ACHN (cell line): Measurements from ENCODE around the gene RBM42.
A peak's percentile ranks its signal among the peaks of the same experiment; 100 is the strongest.

ENCODE experiments used
- DNase-seq: peaks from one replicate; pipeline ENCODE4 v3.0.0-alpha.2; 2015
- in situ Hi-C: cut with HindIII; loops from 2 replicates; pipeline ENCODE4 v1.10.0; 2017; ENCODE audit warnings: low sequenced_read_pairs, low pct_ligation_motif_present, low pct_unique_long_range_greater_than_20kb

RBM42 gene

DNA sequence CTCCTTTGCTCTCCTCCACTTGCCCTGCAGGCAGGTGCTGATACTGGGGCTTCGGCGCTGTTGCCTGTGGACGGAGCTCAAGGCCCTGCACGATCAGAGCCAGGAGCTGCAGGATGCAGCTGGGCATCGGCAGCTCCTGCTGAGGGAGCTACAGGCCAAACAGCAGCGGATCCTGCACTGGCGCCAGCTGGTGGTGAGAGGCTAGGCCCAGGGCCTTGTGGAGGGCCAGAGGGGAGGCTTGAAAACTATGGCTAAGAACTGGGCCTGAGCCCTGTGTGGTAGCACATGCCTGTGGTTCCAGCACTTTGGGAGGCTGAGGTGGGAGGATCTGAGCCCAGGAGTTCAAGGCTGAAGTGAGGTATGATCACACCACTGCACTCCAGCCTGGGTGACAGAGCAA, 10.0 kb upstream of the RBM42 start:
- no peak for DNase-seq
- in situ Hi-C loops: no loop called here

- in situ Hi-C loops: no loop called here
- DNase-seq: no peak
These were observed 9.4 kb upstream of the RBM42 start for GRCh38 chr19:35619290-35619923.

DNA sequence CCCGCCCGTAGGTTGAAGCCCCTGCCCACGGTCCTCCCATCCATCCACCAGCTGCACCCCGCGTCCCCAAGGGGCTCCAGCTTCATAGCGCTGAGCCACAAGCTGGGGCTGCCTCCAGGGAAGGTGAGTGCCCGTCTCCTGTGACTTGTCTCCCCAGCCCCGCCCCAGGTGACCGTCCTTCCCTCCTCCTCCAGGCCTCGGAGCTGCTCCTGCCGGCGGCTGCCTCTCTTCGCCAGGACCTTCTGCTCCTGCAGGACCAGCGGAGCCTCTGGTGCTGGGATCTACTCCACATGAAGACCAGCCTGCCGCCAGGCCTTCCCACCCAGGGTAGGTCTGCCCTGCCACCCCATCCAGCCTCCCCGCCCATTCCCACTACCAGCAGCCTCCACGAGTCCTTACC, 8.8 kb upstream of the RBM42 start:
- in situ Hi-C loops: no loop called here
- DNase-seq: no peak

- no peak for DNase-seq
- in situ Hi-C loops: no loop called here
These were observed 7.1 kb upstream of the RBM42 start for GRCh38 chr19:35621708-35622107.

- in situ Hi-C loops: no loop called here
- DNase-seq: no peak
These were observed 6.1 kb upstream of the RBM42 start for GRCh38 chr19:35622750-35623149.

DNA sequence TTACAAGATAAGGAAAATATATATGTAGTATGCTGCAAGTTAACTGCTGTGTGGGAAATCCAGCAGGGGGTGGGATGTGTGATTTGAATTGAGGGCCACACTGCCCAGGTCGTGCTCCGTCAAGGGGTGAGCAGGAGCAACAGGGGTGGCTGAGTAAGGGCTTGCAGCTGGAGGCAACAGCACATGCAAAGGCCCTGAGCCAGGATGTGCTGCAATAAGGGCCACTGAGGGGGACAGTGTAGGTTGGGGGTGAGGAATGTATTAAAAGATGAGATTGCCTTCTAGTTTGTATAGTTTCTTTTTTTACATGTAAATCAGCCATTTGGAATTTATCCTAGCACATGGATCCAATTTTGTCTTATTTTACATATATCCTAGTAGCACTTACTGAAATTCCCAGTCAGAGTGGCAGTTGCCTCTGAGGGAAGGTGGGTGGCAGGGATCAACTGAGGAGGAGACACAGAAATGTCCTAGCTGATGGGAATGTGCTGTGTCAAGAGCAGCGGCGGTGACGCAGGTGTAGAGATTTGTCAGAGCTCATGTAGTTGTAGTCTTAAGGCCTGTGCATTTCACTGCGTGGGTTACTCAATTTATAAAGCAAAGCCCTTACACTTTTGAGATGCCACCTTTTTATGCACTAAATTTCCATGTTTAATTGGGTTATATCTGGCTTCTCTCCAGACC, 5.4 kb upstream of the RBM42 start:
- no peak for DNase-seq
- in situ Hi-C loops: no loop called here

GRCh38 chr19:35628264-35628564, 622 bp upstream of the RBM42 start:
- in situ Hi-C loops: no loop called here
- no peak for DNase-seq

- in situ Hi-C loops: no loop called here
- DNase-seq: no peak
These were observed 447 bp downstream of the RBM42 start for GRCh38 chr19:35629332-35629633.

DNA sequence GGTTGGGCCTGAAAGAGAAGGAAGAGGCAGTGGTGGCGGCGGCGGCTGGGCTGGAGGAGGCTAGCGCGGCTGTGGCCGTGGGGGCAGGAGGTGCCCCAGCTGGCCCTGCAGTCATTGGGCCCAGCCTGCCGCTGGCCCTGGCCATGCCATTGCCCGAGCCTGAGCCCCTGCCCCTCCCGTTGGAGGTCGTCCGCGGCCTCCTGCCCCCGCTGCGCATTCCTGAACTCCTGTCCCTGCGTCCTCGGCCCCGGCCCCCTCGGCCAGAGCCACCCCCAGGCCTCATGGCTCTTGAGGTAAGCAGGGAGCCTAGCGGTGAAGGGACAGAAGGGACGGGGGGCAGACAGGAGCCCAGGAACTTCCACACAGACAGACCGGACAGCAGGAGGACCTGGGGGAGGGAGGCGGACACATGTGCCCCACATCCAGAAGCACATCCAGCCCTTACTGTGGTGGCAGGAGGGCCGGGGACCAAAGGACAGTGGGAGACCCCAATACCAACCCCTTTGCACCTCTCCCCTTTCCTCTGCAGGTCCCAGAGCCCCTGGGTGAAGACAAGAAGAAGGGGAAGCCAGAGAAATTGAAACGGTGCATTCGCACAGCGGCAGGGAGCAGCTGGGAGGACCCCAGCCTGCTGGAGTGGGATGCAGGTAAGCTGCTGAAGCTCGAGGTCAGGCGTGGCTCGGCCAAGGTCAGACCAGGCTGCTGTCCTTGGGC, 5.0 kb downstream of the RBM42 start:
- no peak for DNase-seq
- in situ Hi-C loops: no loop called here

DNA sequence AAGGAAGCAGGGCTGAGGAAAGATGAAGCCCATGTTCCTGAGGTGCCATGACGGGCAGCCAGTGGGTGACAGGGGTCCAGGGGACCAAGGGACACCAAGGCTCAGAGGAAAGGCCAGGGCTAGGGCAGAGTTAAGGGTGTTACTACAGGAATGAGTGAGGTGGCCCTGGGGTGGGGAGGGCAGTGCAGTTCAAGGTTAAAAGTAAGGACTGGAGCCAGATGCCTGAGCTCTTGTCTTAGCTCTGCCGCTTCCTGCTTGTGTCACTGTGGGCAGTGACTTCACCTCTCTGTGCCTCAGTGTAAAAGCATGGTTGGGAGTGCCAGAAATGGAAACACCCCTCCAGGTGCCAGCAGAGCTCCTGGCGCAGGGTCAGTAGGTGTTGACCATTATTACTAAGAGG, 7.8 kb downstream of the RBM42 start:
- in situ Hi-C loops: no loop called here
- no peak for DNase-seq

- in situ Hi-C loops: no loop called here
- no peak for DNase-seq
These were observed 8.3 kb downstream of the RBM42 start for GRCh38 chr19:35637165-35637564.

DNA sequence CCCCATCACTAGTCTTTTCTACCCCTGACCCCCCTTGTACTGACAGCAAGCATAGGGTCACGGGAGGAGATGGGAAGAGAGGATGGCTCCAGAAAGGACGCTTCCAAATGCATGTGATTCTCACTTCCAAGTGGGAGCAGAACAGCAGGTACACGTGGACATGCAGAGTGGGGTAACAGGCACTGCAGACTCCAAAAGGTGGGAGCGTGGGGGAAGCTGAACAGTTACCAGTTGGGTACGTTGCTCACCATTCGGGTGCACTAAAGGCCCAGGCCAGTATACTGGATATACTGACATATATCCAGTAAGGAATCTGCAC, 10.4 kb downstream of the RBM42 start:
- in situ Hi-C loops: no loop called here
- DNase-seq: no peak

- in situ Hi-C loops: no loop called here
These were observed 11.0 kb downstream of the RBM42 start for GRCh38 chr19:35639863-35640262.

DNA sequence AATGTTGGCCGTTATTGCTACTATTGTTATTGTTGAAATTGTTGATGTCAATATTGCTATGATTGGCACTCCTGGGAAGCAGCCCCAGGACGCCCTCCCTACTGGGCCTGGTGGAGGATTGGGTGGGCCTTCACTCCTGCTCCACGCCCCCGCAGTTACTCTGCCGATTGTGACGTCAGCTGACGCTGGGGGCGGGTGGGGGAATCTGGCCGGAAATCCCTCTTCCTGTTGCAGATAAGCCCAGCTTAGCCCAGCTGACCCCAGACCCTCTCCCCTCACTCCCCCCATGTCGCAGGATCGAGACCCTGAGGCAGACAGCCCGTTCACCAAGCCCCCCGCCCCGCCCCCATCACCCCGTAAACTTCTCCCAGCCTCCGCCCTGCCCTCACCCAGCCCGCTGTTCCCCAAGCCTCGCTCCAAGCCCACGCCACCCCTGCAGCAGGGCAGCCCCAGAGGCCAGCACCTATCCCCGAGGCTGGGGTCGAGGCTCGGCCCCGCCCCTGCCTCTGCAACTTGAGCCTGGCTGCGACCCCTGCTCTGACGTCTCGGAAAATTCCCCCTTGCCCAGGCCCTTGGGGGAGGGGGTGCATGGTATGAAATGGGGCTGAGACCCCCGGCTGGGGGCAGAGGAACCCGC, 12.8 kb downstream of the RBM42 start, which contains the start of gene ETV2:
Gene ETV2 (plus strand): TSS at position 231 of the 637 bp plus-strand sequence. CDS start 716 bp downstream, outside the sequence.
- in situ Hi-C loops: no loop called here
- no peak for DNase-seq

More at GRCh38 chr19:35639863-35640262, 11.0 kb downstream of the RBM42 start:
- no peak for DNase-seq

GRCh38 chr19:35642312-35642711, 13.5 kb downstream of the RBM42 start:
- in situ Hi-C loops: no loop called here
- no peak for DNase-seq

DNA sequence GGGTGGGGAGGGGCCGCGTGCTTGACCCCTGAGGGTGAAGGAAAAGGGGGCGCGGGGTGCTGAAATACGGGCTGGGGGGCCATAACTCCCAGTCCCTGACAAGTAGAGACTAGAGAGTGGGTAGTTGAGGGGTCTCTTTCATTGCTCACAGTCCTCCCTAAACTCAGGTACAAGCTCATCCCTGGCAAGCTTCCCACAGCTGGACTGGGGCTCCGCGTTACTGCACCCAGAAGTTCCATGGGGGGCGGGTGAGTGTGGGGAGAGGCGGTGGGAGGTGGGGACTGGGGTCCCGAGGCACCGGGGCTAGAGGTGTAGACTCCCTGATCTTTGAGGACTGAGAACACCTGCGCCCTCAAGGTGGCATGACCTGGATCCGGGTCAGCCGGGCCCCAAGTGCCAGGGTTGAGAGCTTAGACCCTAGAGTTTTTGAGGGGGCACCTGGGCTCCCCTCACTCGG, 14.0 kb downstream of the RBM42 start:
- no peak for DNase-seq
- in situ Hi-C loops: no loop called here

DNA sequence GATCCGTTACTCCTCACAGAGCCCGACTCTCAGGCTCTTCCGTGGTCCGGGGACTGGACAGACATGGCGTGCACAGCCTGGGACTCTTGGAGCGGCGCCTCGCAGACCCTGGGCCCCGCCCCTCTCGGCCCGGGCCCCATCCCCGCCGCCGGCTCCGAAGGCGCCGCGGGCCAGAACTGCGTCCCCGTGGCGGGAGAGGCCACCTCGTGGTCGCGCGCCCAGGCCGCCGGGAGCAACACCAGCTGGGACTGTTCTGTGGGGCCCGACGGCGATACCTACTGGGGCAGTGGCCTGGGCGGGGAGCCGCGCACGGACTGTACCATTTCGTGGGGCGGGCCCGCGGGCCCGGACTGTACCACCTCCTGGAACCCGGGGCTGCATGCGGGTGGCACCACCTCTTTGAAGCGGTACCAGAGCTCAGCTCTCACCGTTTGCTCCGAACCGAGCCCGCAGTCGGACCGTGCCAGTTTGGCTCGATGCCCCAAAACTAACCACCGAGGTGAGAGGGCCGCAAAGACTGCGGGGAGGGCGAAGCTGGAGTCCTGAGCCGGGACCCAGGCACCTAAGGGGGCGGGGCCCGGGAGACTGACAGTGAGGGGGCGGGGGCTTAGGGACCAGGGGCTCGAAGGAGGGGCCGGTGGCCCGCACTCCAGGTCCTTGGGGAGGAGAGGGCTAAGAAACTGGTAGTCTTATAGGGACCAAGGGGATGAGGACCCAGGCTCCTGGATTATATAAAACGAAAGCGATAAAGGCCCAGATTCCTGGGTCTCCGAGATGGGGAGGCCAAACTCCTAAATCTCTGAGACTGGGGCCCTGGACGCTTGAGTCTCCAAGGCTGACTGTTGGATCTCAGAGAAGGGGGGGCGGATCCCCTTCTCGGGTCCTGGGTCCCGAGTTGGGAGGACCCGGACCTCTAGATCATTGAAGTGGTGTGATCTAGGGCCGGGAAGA, 14.7 kb downstream of the RBM42 start:
- peak; percentile 82 for DNase-seq
- in situ Hi-C loops: no loop called here

DNA sequence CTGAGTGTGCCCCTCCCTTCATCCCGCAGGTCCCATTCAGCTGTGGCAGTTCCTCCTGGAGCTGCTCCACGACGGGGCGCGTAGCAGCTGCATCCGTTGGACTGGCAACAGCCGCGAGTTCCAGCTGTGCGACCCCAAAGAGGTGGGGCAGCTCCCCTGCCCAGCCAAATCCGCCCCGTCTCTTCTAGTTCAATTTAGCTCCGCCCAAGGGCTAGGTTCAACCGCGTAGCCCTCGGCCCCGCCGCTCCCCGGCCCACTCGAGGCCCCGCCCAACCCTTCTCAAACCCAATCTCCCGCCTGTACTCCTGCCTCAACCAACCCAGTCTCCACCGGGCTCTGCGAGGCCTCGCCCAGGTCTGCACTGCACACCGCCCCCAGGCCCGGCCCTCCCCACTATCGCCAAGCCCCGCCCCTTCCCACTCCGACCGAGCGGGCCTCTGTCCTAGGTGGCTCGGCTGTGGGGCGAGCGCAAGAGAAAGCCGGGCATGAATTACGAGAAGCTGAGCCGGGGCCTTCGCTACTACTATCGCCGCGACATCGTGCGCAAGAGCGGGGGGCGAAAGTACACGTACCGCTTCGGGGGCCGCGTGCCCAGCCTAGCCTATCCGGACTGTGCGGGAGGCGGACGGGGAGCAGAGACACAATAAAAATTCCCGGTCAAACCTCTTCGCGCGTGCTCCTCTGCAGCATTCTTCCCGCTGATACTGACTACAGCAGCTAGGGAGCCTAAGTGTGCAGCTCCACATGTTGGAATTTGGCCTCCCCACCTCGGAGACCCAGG, 15.6 kb downstream of the RBM42 start:
- DNase-seq: peak; percentile 94
- in situ Hi-C loops: no loop called here
